AG04449 (cell line): ENCODE data around the gene EFNB2.

Source experiments
- CTCF ChIA-PET: fragments of 350-600 bp; formaldehyde crosslinking; extraction: SDS; loops from one replicate; lab custom pipeline; 2021; ENCODE audit warnings: antibody characterized with exemption; lab: Yijun Ruan, JAX
- POLR2A ChIA-PET: fragments of 400-600, 350-600 bp; formaldehyde crosslinking; extraction: SDS; loops from one replicate; lab custom pipeline; 2020; ENCODE audit warnings: antibody characterized with exemption, inconsistent platforms; lab: Yijun Ruan, JAX
- DNase-seq: peaks from one replicate; pipeline ENCODE4 v3.0.0-alpha.2; 2010; ENCODE audit warnings: low read depth, low spot score
- H3K4me3 ChIP-seq: 2 replicates; pipeline ENCODE4 v1.5.1; 2011; ENCODE audit warnings: low read depth, mild to moderate bottlenecking, control low read depth, low read length
- TF ChIP-seq, protein P1 (sequence below): IDR thresholded peaks from one replicate; pipeline ENCODE4 v1.5.1; 2011; ENCODE audit warnings: mild to moderate bottlenecking, moderate library complexity, low read length, control low read depth, inconsistent platforms; ENCODE audit not compliant: insufficient read depth; ENCODE audit errors: missing control alignments

EFNB2 gene

DNA sequence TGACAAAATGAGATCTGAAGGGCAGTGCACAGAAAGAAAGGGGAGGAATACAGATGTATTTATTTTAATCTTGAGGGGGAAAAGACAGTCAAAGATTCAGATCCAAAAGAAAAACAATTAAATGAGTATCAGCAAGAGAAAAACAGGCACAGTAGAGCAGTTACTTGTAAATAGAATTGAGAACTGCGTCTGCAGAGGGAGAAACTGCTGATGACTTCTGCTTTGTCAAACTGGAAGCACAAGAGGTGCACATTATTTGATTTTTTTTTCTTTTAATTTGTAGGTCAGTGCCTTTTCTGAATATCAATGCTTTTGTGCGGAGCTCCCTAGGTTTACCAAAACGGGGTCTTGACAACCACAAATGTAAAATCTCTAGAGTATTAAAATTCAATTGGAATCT, 37.3 kb downstream of the EFNB2 start:
- ChIA-PET CTCF (no interaction called here), POLR2A (no interaction called here)
- TF ChIP-seq, protein P1, sequence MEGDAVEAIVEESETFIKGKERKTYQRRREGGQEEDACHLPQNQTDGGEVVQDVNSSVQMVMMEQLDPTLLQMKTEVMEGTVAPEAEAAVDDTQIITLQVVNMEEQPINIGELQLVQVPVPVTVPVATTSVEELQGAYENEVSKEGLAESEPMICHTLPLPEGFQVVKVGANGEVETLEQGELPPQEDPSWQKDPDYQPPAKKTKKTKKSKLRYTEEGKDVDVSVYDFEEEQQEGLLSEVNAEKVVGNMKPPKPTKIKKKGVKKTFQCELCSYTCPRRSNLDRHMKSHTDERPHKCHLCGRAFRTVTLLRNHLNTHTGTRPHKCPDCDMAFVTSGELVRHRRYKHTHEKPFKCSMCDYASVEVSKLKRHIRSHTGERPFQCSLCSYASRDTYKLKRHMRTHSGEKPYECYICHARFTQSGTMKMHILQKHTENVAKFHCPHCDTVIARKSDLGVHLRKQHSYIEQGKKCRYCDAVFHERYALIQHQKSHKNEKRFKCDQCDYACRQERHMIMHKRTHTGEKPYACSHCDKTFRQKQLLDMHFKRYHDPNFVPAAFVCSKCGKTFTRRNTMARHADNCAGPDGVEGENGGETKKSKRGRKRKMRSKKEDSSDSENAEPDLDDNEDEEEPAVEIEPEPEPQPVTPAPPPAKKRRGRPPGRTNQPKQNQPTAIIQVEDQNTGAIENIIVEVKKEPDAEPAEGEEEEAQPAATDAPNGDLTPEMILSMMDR, result no peak
- DNase-seq, result no peak
- no peak overlapping the region for H3K4me3 ChIP-seq

DNA sequence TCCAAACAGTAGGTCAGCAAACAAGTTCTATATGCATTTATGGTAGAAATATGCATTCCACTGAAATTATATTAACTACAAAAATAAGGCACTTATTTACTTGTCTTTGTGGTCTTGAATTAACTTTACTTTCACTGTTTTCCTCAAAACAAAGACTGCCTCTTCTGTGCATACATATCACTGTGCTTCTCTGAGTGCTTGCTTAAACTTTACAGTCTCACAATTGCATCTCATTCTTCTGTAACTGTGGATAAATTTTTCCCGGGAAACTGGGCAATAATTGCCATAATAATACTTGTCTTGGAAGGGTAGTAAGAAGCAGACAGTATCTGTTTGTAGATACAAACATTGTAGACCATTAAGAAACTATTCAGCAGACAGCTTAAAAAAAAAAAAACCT, 38.4 kb downstream of the EFNB2 start:
- DNase-seq, result no peak
- POLR2A ChIA-PET, result no interaction called here
- no peak overlapping the region for H3K4me3 ChIP-seq
- CTCF ChIA-PET, result no interaction called here
- TF ChIP-seq, protein P1, result no peak

DNA sequence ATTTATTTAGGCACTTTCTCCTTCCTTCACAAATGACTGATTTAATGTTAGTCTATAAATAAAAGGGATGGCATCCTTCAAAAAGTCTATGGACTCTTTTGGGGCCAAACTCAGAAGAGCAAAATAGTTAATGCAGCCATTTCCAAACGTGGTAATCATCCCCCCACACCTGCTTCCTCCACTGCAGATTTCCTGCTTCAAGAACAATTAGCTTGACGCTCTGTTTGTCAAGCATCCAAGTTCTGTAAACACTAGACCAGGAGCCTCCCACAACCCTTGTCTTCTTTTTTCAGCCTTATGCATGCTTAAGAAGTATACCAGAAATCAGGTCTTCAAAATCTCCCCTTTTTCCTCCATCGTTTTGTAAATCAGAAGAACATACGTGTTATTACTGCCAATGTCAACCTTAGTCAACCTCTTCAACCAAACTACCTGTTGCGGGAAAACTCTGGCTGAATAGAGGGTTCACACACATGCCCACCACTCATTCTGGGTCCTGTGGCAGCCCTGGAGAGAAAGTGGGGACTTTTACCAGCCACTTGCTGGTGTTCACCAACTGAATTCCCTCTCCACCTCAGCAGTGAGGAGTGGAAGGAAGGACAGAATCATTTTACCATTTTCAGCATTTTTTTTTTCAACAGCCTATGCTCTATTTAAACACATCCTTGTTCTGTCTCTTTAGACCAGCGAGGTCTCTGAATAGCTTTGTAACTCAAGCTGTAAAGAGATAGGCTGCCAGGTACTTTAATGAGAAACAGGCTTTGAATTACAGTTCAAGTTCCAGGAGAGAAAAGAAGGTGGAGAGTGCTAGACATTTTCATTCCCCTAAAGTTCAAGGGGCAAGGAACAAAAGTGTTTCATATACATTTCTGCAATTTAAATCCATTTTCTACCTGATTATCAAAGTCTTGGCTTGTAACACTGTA, 39.1 kb downstream of the EFNB2 start:
- POLR2A ChIA-PET, result no interaction called here
- H3K4me3 ChIP-seq, result no peak overlapping the region
- CTCF ChIA-PET, result no interaction called here
- TF ChIP-seq, protein P1, result no peak
- DNase-seq, result no peak

DNA sequence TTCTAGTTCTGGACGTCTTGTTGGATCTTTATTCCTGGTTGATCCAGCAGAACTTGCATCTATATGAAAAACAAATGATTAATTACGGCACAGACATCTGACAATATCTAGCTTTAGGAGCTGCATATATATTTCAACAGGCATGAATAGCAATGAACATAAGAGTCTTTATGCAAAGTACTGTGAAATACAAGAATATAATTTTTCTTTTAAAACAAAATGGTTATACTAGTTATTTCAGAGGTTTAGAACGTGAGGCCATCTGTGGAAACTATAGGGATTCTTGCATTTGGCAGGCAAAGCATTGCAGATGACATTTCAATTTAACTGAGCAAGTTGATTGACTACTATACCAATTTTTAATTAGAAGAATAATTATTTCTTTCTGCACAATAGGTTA, 40.5 kb downstream of the EFNB2 start:
- ChIA-PET POLR2A (no interaction called here), CTCF (interaction anchor here (1.5 kb wide), 1 partner anchor 10 kb away, joined by 10 read pairs; no protein-coding TSS in a partner anchor)
- H3K4me3 ChIP-seq, result no peak overlapping the region
- DNase-seq, result no peak
- TF ChIP-seq, protein P1, result no peak

DNA sequence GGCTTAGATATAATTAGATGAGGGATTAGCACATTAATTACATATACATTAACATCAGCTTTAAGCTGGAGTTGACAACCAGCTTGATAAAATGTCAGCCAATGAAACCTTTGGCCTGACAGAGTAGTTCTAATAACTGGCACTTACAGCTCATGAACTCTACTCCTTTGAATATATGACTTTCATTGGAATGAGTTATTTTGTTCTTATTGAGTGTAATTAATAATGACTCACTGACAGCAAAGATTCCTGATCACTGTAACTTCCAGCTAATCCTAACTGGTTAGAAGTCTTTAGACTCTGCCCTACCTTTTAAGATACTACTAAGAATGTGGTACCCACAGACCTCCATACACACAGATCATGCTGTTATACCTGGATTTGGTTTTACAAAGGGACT, 41.0 kb downstream of the EFNB2 start:
- no peak for DNase-seq
- ChIA-PET POLR2A (no interaction called here), CTCF (interaction anchor here (1.5 kb wide), 1 partner anchor 9 kb away, joined by 10 read pairs; no protein-coding TSS in a partner anchor)
- TF ChIP-seq, protein P1, result no peak
- no peak overlapping the region for H3K4me3 ChIP-seq

DNA sequence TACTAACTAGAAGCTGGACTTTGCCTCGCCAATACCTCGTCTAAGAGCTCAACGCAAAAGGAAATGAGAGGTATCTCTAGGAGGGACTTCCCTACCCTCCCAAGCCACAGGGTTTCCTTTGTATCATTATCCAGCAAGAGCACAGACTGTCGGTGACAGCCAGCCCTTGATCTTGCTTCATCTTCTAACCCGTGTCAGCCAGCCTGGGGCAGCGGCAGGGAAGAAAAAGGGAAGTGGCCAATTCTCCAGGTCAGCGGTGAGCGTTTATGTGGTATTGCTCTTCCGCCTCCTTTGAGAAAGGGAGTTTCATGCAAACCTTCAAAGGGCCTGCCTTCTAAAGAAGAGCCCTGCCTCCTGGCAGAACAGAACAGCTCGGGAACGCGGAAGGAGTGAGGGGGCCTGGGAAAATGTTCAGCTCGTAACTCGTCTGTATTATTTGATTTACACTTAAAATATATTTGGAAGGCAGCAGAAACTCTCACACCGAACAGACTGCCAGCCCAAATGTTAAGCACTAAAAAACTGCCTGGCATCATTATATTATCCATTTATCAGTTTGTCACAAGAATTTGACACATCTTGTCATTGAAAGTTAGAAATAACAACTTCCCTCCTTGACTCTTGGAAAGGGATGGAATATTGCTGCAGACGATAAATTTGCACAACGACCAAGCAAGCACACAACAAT, 41.8 kb downstream of the EFNB2 start:
- H3K4me3 ChIP-seq, result no peak overlapping the region
- POLR2A ChIA-PET, result no interaction called here
- CTCF ChIA-PET, result interaction anchor here (1.5 kb wide), 1 partner anchor 9 kb away, joined by 10 read pairs; no protein-coding TSS in a partner anchor
- DNase-seq, result no peak
- TF ChIP-seq, protein P1, result no peak
